ENCODE measurements around the gene HOXD8. TPM values are rescaled to one million over a fixed set of nuclear protein-coding genes. Genes with fewer than 3 reads are reported as not detected.

The HOXD8 gene
- total RNA-seq, 1 donor from 2014 or later, result not detected

- no peak for TF ChIP-seq CTCF (IDR thresholded peaks at IDR 0.05; ENCODE audit: unreplicated experiment)
- H3K27me3 Mint-ChIP-seq, result peaks cover 95% of the 10 kb centered on the region
- no peak overlapping the region for H3K4me3 Mint-ChIP-seq (ENCODE audit: low read depth)
- H3K27ac Mint-ChIP-seq, result no peak overlapping the region
- H3K4me1 Mint-ChIP-seq (ENCODE audit: low read depth), result peaks cover 3% of the 10 kb centered on the region
- DNase-seq (ENCODE audit: low spot score, unreplicated experiment), result no peak
- H3K36me3 Mint-ChIP-seq (ENCODE audit: insufficient read depth), result no peaks in the 10 kb centered on the region
- H3K9me3 Mint-ChIP-seq (ENCODE audit: low read depth), result no peaks in the 10 kb centered on the region
Measured at GRCh38 chr2:176161825-176162626, 32.5 kb downstream of the HOXD8 start.

GRCh38 chr2:176162911-176163671, 33.6 kb downstream of the HOXD8 start:
- Mint-ChIP-seq H3K9me3 (ENCODE audit: low read depth) (no peaks in the 10 kb centered on the region), H3K27ac (no peak overlapping the region), H3K27me3 (peaks cover 97% of the 10 kb centered on the region), H3K4me1 (ENCODE audit: low read depth) (peaks cover 2% of the 10 kb centered on the region), H3K36me3 (ENCODE audit: insufficient read depth) (no peaks in the 10 kb centered on the region), H3K4me3 (ENCODE audit: low read depth) (no peak overlapping the region)
- no peak for DNase-seq (ENCODE audit: low spot score, unreplicated experiment)
- TF ChIP-seq CTCF (IDR thresholded peaks at IDR 0.05; ENCODE audit: unreplicated experiment), result no peak

GRCh38 chr2:176163672-176164056, 34.2 kb downstream of the HOXD8 start:
- no peak for DNase-seq (ENCODE audit: low spot score, unreplicated experiment)
- H3K27ac Mint-ChIP-seq, result no peak overlapping the region
- H3K27me3 Mint-ChIP-seq, result peaks cover 95% of the 10 kb centered on the region
- H3K4me1 Mint-ChIP-seq (ENCODE audit: low read depth), result peaks cover 2% of the 10 kb centered on the region
- TF ChIP-seq CTCF (IDR thresholded peaks at IDR 0.05; ENCODE audit: unreplicated experiment), result no peak
- no peaks in the 10 kb centered on the region for H3K9me3 Mint-ChIP-seq (ENCODE audit: low read depth)
- H3K4me3 Mint-ChIP-seq (ENCODE audit: low read depth), result no peak overlapping the region
- H3K36me3 Mint-ChIP-seq (ENCODE audit: insufficient read depth), result no peaks in the 10 kb centered on the region

GRCh38 chr2:176164201-176164600, 34.7 kb downstream of the HOXD8 start:
- DNase-seq (ENCODE audit: low spot score, unreplicated experiment), result no peak
- Mint-ChIP-seq H3K9me3 (ENCODE audit: low read depth) (no peaks in the 10 kb centered on the region), H3K27me3 (peaks cover 95% of the 10 kb centered on the region), H3K4me1 (ENCODE audit: low read depth) (peaks cover 2% of the 10 kb centered on the region), H3K27ac (no peak overlapping the region), H3K4me3 (ENCODE audit: low read depth) (no peak overlapping the region), H3K36me3 (ENCODE audit: insufficient read depth) (no peaks in the 10 kb centered on the region)
- no peak for TF ChIP-seq CTCF (IDR thresholded peaks at IDR 0.05; ENCODE audit: unreplicated experiment)

GRCh38 chr2:176164611-176165369, 35.3 kb downstream of the HOXD8 start:
- Mint-ChIP-seq H3K27ac (no peak overlapping the region), H3K27me3 (peaks cover 95% of the 10 kb centered on the region), H3K9me3 (ENCODE audit: low read depth) (no peaks in the 10 kb centered on the region), H3K4me3 (ENCODE audit: low read depth) (peak overlapping the region; percentile 41), H3K36me3 (ENCODE audit: insufficient read depth) (no peaks in the 10 kb centered on the region), H3K4me1 (ENCODE audit: low read depth) (peaks cover 2% of the 10 kb centered on the region)
- TF ChIP-seq CTCF (IDR thresholded peaks at IDR 0.05; ENCODE audit: unreplicated experiment), result no peak
- DNase-seq (ENCODE audit: low spot score, unreplicated experiment), result no peak

Data from progenitor cell of endocrine pancreas (in vitro differentiated cells).